ENCODE measurements around the gene PEX11A. TPM values are rescaled to one million over a fixed set of nuclear protein-coding genes. Genes with fewer than 3 reads are reported as not detected.

Gene PEX11A
- total RNA-seq (2021; fragmentation: NEBNext Ultra II Directional; extraction: Animal tissue kit (Norgen Biotek cat#: 25700)) (2.2 and 2.9 TPM in 2 replicates), polyA plus RNA-seq (2011; rRNA removed) (2.3 and 3.0 TPM in 2 replicates), polyA minus RNA-seq (2011; rRNA and poly(A)+ RNA removed) (3.4 and 4.1 TPM in 2 replicates)
- 2.2 TPM for polyA plus RNA-seq (2011; cell fraction: cytosol; rRNA removed)
- 1.7 TPM for polyA plus RNA-seq (2011; cell fraction: nucleus; rRNA removed)
- 2.5 to 3.5 TPM (median 2.7 TPM) in 4 replicates for polyA plus RNA-seq (2012, experiment 1 of 2)
- 1.5 TPM for polyA plus RNA-seq (2012, experiment 2 of 2)
- 2.2 TPM for polyA plus RNA-seq (2013, experiment 1 of 2)
- polyA plus RNA-seq (2013, experiment 2 of 2) = 2.4 TPM
- polyA minus RNA-seq (2011; cell fraction: cytosol; rRNA and poly(A)+ RNA removed) = 3.0 TPM
- 2.7 TPM for polyA minus RNA-seq (2011; cell fraction: nucleus; rRNA and poly(A)+ RNA removed)
- long read RNA-seq, experiment 1, partial matches to known transcripts = 0 of 8 reads
- long read RNA-seq, experiment 1, other reads (novel, unspliced or antisense) = 5 of 8 reads
- long read RNA-seq, experiment 2, partial matches to known transcripts = 0 of 4 reads
- long read RNA-seq, experiment 2, other reads (novel, unspliced or antisense) = 0 of 4 reads

- Histone ChIP-seq H2AK5ac (ENCODE audit: low read depth, low read length) (no peak within 1 kb of the TSS), H2BK12ac (ENCODE audit: low read depth, low read length) (no peak within 1 kb of the TSS), H4K8ac (ENCODE audit: extremely low read depth, insufficient read depth, low read length) (no peak within 1 kb of the TSS), H3K23ac (ENCODE audit: insufficient read length) (no peak within 1 kb of the TSS), H3K9me3 (ENCODE audit: insufficient read depth in 2 of 2, low read depth in 1 of 2, low read length in 1 of 2) (no peaks in the 10 kb centered on the region), H2BK20ac (ENCODE audit: low read length) (no peak within 1 kb of the TSS), H3K9ac (replicated peaks in 1 of 4; ENCODE audit: extremely low read depth in 1 of 4, low read depth in 3 of 4, low read length in 3 of 4) (peak within 1 kb of the TSS in 2 of 4 experiments; percentile 26 to 54; a peak in 3 of 7 replicates), H3K4me3 (ENCODE audit: extremely low read depth in 1 of 4, insufficient read depth in 2 of 4, low read depth in 3 of 4, low read length in 4 of 4) (peak within 1 kb of the TSS; percentile 43 to 88 (median 82)), H3K36me3 (ENCODE audit: control insufficient read depth in 2 of 4, insufficient read depth in 4 of 4, low read length in 3 of 4) (no peaks in the 10 kb centered on the region), H3K79me1 (ENCODE audit: low read depth, low read length) (no peaks in the 10 kb centered on the region), H2BK15ac (ENCODE audit: low read length) (no peak within 1 kb of the TSS), H3K56ac (replicated peaks; ENCODE audit: insufficient read length, low read depth, low read length) (no peak within 1 kb of the TSS), H2AFZ (ENCODE audit: low read length) (peak within 1 kb of the TSS; percentile 93), H3K4me2 (ENCODE audit: insufficient read depth in 1 of 2, low read depth in 2 of 2, low read length in 2 of 2) (peak within 1 kb of the TSS; percentile 63 to 74), H2BK5ac (ENCODE audit: low read depth, low read length) (no peak within 1 kb of the TSS), H4K20me1 (replicated peaks in 1 of 2; ENCODE audit: control insufficient read depth in 1 of 2, insufficient read depth in 2 of 2, low read length in 2 of 2) (no peaks in the 10 kb centered on the region), H4K5ac (ENCODE audit: insufficient read length, low read depth, low read length) (no peak within 1 kb of the TSS), H3K27me3 (replicated peaks in 1 of 4; ENCODE audit: control insufficient read depth in 3 of 4, extremely low read depth in 1 of 4, insufficient read depth in 3 of 4, low read length in 3 of 4) (peaks cover 0 to 3% (median 0%) of the 10 kb centered on the region in 4 experiments; a peak in 3 of 7 replicates), H3K18ac (ENCODE audit: extremely low read depth, low read length) (peak within 1 kb of the TSS; percentile 60; the same call in 1 of the 2 replicates), H3K4ac (replicated peaks; ENCODE audit: insufficient read length, low read depth, low read length) (no peak within 1 kb of the TSS), H3K4me1 (replicated peaks in 1 of 4; ENCODE audit: control insufficient read depth in 3 of 4, insufficient read depth in 4 of 4, low read length in 3 of 4) (no peaks in the 10 kb centered on the region), H3K27ac (ENCODE audit: low read depth, low read length) (no peak within 1 kb of the TSS), H3K14ac (ENCODE audit: insufficient read length) (no peak within 1 kb of the TSS), H4K91ac (replicated peaks; ENCODE audit: insufficient read length, low read length) (no peak within 1 kb of the TSS), H3K23me2 (ENCODE audit: low read depth, low read length) (peaks cover 9% of the 10 kb centered on the region; the same call in 1 of the 2 replicates), H3K79me2 (ENCODE audit: control insufficient read depth in 1 of 2, insufficient read depth in 2 of 2, low read length in 2 of 2) (no peaks in the 10 kb centered on the region), H2BK120ac (replicated peaks; ENCODE audit: low read depth, low read length) (no peak within 1 kb of the TSS)
- DNase-seq (ENCODE audit: low read depth in 1 of 2, low spot score in 2 of 2) (peak; percentile 49 to 93), FAIRE-seq (no peak)
- POLR2A ChIA-PET (ENCODE audit: partially characterized antibody) = no interaction called here
- WGBS, 2 experiments (ENCODE audit: extremely low coverage in 1 of 2, insufficient coverage in 1 of 2, insufficient read length in 1 of 2, insufficient replicate concordance in 2 of 2, low coverage in 1 of 2, low lambda C conversion rate in 2 of 2, missing lambda C conversion rate in 1 of 2) = 6% methylated on average over 60 of the region's 60 CpGs; no CpG with 5 or more reads in 1 of the 2 experiments
- CTCF ChIA-PET (ENCODE audit: partially characterized antibody) = interaction anchor here (0.8 to 2.0 kb wide), 2 partner anchors 9 to 18 kb away, joined by 3 to 11 read pairs; no protein-coding TSS in a partner anchor
- TF ChIP-seq MAFK (IDR thresholded peaks at IDR 0.05; ENCODE audit: low read depth, low read length) = no peak
- TF ChIP-seq YY1 (IDR thresholded peaks at IDR 0.05; ENCODE audit: low read depth, low read length) = no peak
- TF ChIP-seq SAP30 (IDR thresholded peaks at IDR 0.05; ENCODE audit: insufficient read depth, insufficient replicate concordance, low read length) = peak; percentile 66
- no peak for TF ChIP-seq SIRT6 (IDR thresholded peaks at IDR 0.05; ENCODE audit: low read length)
- 0 out of 2 replicates have a peak, but pooled peaks have one; percentile 33 for TF ChIP-seq MAX (IDR thresholded peaks at IDR 0.05)
- TF ChIP-seq PHF8 (conservative IDR thresholded peaks at IDR 0.05; ENCODE audit: low read depth, low read length) = peak; percentile 46; the same call in 1 of the 2 replicates
- peak; percentile 96 for TF ChIP-seq GABPA (IDR thresholded peaks at IDR 0.05; ENCODE audit: borderline replicate concordance, insufficient read depth, low read length)
- no peak for TF ChIP-seq POU5F1 (IDR thresholded peaks at IDR 0.05; ENCODE audit: low read depth, low read length)
These were observed at the start of gene PEX11A, which contains the start of gene WDR93 for GRCh38 chr15:89690276-89691218. Gene PEX11A, minus strand, starts transcription at chr15:89690754. Its CDS starts 122 bp downstream, at chr15:89690632. Gene WDR93, plus strand, starts transcription at chr15:89690811. Its CDS starts 10,936 bp downstream, at chr15:89701747.
